C4-2B (cell line): ENCODE results near the gene TRIO.

ENCODE experiments used
- H3K27ac ChIP-seq: fragments of 450-650 bp; 2 replicates; pipeline ENCODE4 v1.5.1; 2017
- ZFX ChIP-seq: fragments of 450-650 bp; IDR thresholded peaks from 2 replicates; pipeline ENCODE4 v1.6.1; 2017
- TF ChIP-seq, protein P1 (sequence below): fragments of 450-650 bp; conservative IDR thresholded peaks from 2 replicates; pipeline ENCODE4 v1.5.1; 2017; ENCODE audit warnings: mild to moderate bottlenecking

Gene TRIO

DNA sequence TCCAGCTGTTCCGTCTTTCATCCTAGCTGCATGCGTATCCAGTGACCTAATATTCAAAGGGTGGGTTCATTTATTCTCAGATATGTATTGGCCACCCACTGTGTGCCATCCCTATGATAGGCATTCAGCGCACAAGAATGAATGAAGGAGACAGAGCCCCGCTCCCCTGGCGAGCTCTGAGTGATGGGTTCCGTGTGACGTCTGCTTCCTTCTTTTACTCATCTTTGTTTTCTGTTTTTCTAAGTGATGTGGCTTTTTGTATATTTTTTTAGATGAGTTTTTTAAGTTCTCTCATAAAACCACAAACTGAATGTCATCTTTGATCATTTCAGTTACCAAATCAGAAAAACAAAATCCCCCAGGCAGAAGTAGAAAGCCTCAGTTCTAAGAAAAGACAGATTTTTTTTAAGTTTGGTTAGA is 270.2 kb downstream of the TRIO start:
- TF ChIP-seq ZFX: no peak
- TF ChIP-seq, protein P1, sequence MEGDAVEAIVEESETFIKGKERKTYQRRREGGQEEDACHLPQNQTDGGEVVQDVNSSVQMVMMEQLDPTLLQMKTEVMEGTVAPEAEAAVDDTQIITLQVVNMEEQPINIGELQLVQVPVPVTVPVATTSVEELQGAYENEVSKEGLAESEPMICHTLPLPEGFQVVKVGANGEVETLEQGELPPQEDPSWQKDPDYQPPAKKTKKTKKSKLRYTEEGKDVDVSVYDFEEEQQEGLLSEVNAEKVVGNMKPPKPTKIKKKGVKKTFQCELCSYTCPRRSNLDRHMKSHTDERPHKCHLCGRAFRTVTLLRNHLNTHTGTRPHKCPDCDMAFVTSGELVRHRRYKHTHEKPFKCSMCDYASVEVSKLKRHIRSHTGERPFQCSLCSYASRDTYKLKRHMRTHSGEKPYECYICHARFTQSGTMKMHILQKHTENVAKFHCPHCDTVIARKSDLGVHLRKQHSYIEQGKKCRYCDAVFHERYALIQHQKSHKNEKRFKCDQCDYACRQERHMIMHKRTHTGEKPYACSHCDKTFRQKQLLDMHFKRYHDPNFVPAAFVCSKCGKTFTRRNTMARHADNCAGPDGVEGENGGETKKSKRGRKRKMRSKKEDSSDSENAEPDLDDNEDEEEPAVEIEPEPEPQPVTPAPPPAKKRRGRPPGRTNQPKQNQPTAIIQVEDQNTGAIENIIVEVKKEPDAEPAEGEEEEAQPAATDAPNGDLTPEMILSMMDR: no peak
- H3K27ac ChIP-seq: no peak overlapping the region

DNA sequence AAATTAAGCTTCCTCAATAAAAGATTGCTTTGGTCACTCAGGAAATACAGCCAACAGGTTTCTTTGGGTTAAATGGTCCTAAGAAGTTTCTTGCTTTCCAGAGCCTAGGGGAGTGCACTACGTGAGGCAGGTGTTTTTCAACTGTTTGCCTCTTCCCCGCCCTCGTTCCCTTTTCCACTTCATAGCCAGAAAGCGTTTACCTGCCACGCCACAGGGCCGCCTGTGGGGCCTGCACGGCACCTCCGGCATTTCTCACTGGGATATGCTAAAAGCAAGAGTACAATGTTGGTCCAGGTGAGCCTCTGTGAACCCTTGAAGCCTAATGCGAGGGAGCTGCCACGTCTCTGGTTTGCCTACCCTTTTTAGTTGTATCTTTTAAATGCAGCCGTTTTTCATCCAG is 270.9 kb downstream of the TRIO start:
- TF ChIP-seq, protein P1: no peak
- no peak for TF ChIP-seq ZFX
- H3K27ac ChIP-seq: no peak overlapping the region

DNA sequence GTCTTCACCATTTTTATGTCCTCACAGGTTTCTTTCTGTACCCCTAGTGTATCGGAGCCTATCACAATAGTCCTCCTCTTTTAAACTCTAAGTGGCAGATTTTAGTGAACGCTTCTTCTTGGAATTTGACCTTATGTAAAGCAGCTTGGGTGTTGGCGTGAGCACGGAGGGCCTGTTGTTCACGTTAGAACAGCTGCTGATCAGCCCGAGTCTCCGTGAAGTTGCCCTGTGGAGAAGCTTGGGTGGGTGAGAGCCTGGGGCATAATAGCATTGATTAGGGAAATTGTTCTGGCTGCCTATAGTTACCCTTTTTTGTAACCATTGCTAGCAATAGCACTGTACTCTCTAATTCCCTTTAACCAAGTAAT is 271.5 kb downstream of the TRIO start:
- no peak overlapping the region for H3K27ac ChIP-seq
- TF ChIP-seq, protein P1: no peak
- TF ChIP-seq ZFX: no peak

DNA sequence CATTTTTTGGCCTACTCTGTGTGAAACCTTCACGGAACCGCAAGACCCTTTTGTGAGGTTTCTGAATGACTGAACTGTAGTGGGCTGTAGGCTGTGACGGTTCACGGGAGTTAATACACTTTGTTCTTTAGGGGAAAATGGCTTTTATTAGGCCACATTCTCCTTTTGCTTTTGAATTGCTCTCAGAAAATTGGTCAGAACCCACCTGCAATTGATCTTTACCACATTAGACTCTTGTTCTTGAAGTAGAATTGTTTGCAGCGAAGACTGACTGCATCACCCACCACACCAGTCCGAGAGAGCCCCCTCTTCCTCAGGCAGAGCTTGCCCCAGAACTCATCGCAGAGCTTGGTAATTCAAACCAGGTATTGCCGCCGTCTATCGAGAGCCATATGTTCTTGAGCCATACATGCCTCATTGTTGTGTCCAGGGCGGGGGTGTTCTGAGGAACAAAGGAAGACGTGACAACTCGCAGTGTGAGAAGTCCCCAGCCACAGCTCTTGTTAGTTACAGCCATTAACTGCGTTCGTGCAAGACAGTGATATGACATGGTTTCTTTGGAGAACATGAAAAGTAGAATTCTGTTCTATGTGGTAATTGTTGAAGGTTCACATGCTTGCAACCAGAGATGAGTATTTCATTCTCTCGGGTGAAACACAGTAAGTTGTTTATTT is 272.0 kb downstream of the TRIO start:
- no peak for TF ChIP-seq ZFX
- TF ChIP-seq, protein P1: no peak

DNA sequence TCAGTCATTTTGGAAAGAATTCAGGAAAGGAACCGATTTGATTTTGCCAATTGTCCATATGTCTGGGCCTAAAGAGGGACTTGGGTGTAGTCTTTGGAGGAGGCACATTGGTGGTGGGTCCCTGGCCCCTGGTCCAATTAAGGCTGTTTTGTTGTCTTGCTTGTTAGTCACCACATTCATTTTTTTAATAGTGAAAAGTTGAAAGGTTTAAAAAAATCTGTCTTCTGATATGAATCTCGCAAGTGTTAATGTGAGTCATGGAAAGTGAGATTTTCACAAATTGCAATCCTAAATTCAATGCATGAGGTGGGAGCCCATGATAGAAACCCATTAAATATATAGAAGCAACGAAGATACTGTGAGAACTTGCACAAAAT is 272.5 kb downstream of the TRIO start:
- no peak overlapping the region for H3K27ac ChIP-seq
- no peak for TF ChIP-seq ZFX
- TF ChIP-seq, protein P1: no peak

More for the DNA sequence above, 272.0 kb downstream of the TRIO start:
- no peak overlapping the region for H3K27ac ChIP-seq

DNA sequence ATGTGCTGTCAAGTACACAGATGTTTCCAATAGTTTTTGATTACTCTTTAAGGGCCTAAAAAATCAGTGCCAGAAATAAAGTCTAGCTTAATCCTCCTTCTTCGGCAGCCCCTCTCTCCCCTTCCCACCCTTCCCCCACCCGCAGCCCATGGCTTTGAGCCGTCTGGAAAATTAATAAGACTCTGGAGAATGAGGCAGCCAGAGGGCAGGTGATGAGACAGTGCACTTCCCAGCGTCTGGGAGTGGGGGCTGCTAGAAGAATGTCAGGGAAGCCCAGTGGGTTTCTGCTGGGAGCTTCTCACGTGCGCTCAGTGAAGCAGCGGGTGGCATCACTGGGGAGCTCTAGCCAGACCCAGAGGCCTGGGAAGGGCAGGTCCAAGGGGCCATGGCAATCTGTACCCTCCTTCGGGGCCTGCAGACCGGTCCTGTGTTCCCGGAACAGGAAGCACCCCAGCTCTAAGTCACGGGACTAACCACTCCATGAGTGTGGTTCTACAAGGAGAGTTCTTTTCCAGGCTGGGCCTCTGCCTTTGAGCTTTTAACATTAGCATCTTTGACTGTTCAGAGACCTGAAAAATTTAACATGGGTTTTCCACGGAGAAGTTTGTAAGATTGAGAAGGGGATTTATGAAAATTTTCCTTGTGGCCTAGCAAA is 273.6 kb downstream of the TRIO start:
- no peak overlapping the region for H3K27ac ChIP-seq
- TF ChIP-seq, protein P1: no peak
- TF ChIP-seq ZFX: no peak

DNA sequence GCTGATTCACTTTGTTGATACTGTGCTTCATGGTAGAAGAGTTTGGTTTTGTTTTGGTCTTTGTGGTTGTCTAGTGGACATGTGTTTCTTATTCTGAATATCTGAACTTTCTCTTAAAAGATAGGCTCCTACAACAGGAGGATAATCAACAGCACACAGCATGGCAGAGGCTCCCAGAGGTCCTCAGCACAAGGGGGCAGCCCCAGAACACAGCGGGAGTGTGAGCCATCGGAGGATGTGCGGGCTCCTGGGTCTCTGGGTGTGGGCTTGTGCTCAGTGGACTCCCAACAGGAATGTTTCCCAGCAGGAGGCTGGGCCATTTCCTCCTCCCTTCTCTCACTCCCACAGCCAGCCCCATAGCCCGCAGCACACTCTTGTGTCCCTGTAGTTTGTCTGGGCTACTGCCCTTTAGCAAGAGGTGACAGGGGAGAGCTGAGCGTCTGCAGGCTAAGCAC is 274.2 kb downstream of the TRIO start:
- H3K27ac ChIP-seq: no peak overlapping the region
- TF ChIP-seq, protein P1: no peak
- TF ChIP-seq ZFX: no peak
